NB4 (cell line): ENCODE data around the gene RNF182.

Experiments
- CTCF ChIP-seq: IDR thresholded peaks from one replicate; pipeline ENCODE4 v1.5.1; 2012; ENCODE audit warnings: low read depth, low read length
- MAX ChIP-seq: IDR thresholded peaks from 2 replicates; pipeline ENCODE4 v1.6.1; 2011; ENCODE audit warnings: low read depth, low read length
- MYC ChIP-seq: IDR thresholded peaks from 2 replicates; pipeline ENCODE4 v1.6.1; 2011; ENCODE audit warnings: low read depth, low read length
- POLR2A ChIP-seq: IDR thresholded peaks from 2 replicates; pipeline ENCODE4 v1.6.1; 2011; ENCODE audit warnings: mild to moderate bottlenecking; ENCODE audit not compliant: insufficient read length; ENCODE audit errors: extremely low read depth

GRCh38 chr6:13922750-13923149 lies 2.0 kb upstream of the RNF182 start:
- no peak for TF ChIP-seq CTCF
- TF ChIP-seq POLR2A: no peak
- TF ChIP-seq MYC: no peak
- TF ChIP-seq MAX: no peak
